Activated naive CD8-positive, alpha-beta T cell treated with anti-CD3 and anti-CD28 coated beads for 36 hours (primary cell): ENCODE results near the gene SH2B3. TPM values are rescaled to one million over a fixed set of nuclear protein-coding genes. Genes with fewer than 3 reads are reported as not detected.
"Not testable (repeated sequence)": the region's sequence is repeated elsewhere in the genome, so short reads cannot be mapped to it uniquely, and the experiment has no call there.

Source experiments
- DNase-seq: peaks from one replicate; pipeline ENCODE4 v3.0.0; 2021
- H3K27ac Mint-ChIP-seq: one replicate; pipeline ENCODE4 v1.8.0; 2022; ENCODE audit warnings: mild to moderate bottlenecking, moderate library complexity, mixed read lengths
- H3K27me3 Mint-ChIP-seq: one replicate; pipeline ENCODE4 v1.8.0; 2022; ENCODE audit warnings: mild to moderate bottlenecking, mixed read lengths
- H3K36me3 Mint-ChIP-seq: one replicate; pipeline ENCODE4 v1.8.0; 2021; ENCODE audit warnings: mild to moderate bottlenecking, mixed read lengths
- H3K4me1 Mint-ChIP-seq: one replicate; pipeline ENCODE4 v1.8.0; 2021; ENCODE audit warnings: mixed read lengths
- H3K4me3 Mint-ChIP-seq: one replicate; pipeline ENCODE4 v1.8.0; 2022; ENCODE audit warnings: mild to moderate bottlenecking, moderate library complexity, mixed read lengths
- H3K9me3 Mint-ChIP-seq: one replicate; pipeline ENCODE4 v1.8.0; 2022; ENCODE audit warnings: mixed read lengths
- total RNA-seq, 2 experiments: library from RNA; stranded (reverse); gene quantifications; one replicate each; pipeline ENCODE4 v1.2.3, GENCODE V29; 2021

The SH2B3 gene
- total RNA-seq, 2 experiments from 2014 or later: 58.5 to 59.4 TPM

DNA sequence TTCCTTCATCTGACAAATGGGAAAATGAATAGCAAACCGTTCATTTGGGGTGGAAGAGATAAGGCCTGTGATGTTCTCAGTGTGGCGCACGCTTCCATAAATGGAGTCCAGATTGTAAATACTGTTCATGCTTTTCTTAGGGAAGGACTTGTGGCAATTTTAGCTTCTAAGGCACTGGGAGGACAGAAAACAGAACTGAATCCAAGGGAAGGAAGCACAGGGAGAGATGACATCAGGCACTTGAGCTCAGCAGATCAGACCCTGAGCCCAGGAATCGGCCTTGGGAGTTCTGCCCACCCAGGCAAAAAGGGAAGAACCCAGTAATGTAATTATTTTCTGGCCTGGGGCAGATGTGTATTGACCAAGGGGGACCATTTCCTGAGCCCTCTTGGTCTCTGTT, 7.2 kb upstream of the SH2B3 start:
- no peak for DNase-seq
- Mint-ChIP-seq H3K9me3 (peaks cover 9% of the 10 kb centered on the region), H3K27me3 (no peaks in the 10 kb centered on the region), H3K4me1 (peaks cover 41% of the 10 kb centered on the region), H3K36me3 (peaks cover 5% of the 10 kb centered on the region), H3K4me3 (no peak overlapping the region), H3K27ac (no peak overlapping the region)

- not testable (repeated sequence) for H3K36me3 Mint-ChIP-seq, DNase-seq, H3K27me3 Mint-ChIP-seq, H3K9me3 Mint-ChIP-seq
- peaks cover 55% of the 10 kb centered on the region for H3K4me1 Mint-ChIP-seq
- H3K27ac Mint-ChIP-seq: peak overlapping the region; percentile 64
- peak overlapping the region; percentile 2 for H3K4me3 Mint-ChIP-seq
Observed at GRCh38 chr12:111399741-111400404, 5.8 kb upstream of the SH2B3 start.

GRCh38 chr12:111401167-111401605, 4.5 kb upstream of the SH2B3 start:
- H3K27me3 Mint-ChIP-seq: no peaks in the 10 kb centered on the region
- DNase-seq: no peak
- peaks cover 9% of the 10 kb centered on the region for H3K9me3 Mint-ChIP-seq
- H3K4me3 Mint-ChIP-seq: no peak overlapping the region
- H3K4me1 Mint-ChIP-seq: peaks cover 55% of the 10 kb centered on the region
- H3K27ac Mint-ChIP-seq: no peak overlapping the region
- peaks cover 6% of the 10 kb centered on the region for H3K36me3 Mint-ChIP-seq

DNA sequence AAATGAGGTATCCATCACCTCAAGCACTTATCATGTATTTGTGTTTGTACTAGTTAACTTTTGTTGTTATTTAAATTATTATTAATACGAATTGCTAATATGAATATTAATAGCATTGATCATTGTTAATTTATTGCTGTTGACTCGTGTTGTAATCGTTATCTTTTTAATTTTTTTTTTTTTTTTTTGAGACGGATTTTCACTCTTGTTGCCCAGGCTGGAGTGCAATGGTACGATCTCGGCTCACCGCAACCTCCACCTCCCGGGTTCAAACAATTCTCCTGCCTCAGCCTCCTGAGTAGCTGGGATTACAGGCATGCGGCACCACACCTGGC, 3.3 kb upstream of the SH2B3 start:
- H3K4me1 Mint-ChIP-seq: peaks cover 47% of the 10 kb centered on the region
- not testable (repeated sequence) for H3K9me3 Mint-ChIP-seq, H3K27me3 Mint-ChIP-seq, H3K4me3 Mint-ChIP-seq, DNase-seq, H3K27ac Mint-ChIP-seq
- H3K36me3 Mint-ChIP-seq: peaks cover 16% of the 10 kb centered on the region

- H3K4me3 Mint-ChIP-seq: peak overlapping the region; percentile 84
- H3K9me3 Mint-ChIP-seq: peaks cover 6% of the 10 kb centered on the region
Observed at GRCh38 chr12:111404362-111405148, 1.2 kb upstream of the SH2B3 start.

DNA sequence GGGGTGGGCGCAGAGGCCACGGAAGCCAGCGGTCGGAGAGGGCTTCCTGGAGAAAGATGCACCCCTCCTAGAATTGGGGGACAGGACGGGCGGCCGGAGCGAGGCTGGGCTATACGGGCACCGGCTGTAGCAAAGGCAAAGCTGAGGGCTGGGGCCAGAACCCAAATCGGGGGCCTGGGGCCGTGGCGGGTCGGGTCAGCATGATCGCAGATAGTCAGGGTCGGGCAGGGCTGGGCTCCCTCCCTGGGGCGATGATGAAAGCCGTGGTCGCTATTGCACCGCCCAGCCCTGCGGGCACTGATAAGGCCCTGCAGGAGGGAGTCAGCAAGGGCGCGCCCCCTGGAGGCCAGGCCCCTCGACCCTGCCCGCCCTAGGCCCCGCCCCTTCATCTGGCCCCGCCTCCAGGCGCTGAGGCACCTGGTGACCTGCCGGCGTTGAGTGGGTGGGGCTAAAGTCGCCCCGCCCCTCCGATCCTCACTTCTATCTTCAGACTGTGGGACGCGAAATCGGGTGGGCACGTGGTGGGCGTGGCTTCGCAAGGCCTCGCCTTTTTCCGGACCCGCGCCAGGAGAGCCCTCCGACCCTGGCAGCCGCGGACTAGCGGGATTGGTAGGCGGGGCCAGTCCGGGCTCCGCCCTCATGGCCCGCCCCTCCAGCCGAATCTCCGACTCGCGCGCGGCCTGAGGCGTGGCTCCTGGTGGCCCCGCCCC, 419 bp upstream of the SH2B3 start:
- Mint-ChIP-seq H3K36me3 (peaks cover 32% of the 10 kb centered on the region), H3K27me3 (no peaks in the 10 kb centered on the region), H3K4me3 (peak overlapping the region; percentile 84), H3K4me1 (peaks cover 50% of the 10 kb centered on the region), H3K9me3 (no peaks in the 10 kb centered on the region), H3K27ac (peak overlapping the region; percentile 99)
- DNase-seq: peak; percentile 99

More at GRCh38 chr12:111404362-111405148, 1.2 kb upstream of the SH2B3 start:
- Mint-ChIP-seq H3K4me1 (peaks cover 47% of the 10 kb centered on the region), H3K36me3 (peaks cover 29% of the 10 kb centered on the region), H3K27me3 (no peaks in the 10 kb centered on the region), H3K27ac (peak overlapping the region; percentile 99)
- DNase-seq: peak; percentile 83

DNA sequence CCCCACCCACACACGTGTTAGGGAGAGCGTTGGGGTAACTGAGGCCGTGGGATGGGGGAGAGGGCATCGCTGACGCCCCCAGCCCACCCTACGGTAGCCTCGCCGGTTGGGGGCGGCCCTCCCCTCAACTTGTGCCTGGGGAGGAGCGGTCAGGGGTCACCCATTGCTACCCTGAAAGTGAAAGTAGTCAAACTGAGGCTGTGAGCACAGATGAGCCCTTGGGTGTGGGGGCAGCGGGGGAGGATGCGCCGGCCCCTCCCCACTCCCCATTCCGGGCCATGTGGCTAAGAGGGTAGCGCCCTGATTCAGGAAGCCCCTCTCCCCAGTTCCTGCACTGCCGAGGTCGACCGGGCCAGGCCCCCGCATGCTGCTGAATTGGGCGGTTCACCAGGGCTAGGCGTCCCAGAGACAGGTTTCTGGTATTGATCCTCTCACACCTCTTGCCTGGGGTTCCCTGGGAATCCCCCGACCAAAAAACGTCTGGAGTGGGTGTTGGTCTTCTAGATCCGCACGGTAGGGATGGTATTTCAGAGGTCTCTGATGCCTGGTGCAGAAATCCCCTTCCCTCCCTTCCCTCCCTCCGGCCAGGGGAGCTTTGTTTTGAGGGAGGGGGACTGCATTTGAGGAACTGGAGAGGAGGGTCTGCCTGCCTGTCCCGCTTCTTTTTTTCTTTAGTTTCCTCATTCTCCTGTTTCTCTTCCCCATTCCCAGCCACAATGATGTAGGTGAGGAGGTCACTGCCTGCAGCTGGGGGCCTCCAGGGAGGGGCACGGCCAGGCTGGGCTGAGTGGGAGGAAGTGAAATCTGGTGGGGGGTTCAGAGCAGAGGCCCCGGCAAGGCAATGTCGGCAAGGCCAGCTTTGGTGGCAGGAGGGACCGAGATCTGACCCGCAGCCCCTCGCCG, 1.0 kb downstream of the SH2B3 start:
- H3K27me3 Mint-ChIP-seq: no peaks in the 10 kb centered on the region
- peak overlapping the region; percentile 97 for H3K4me3 Mint-ChIP-seq
- DNase-seq: peak; percentile 74
- H3K4me1 Mint-ChIP-seq: peaks cover 55% of the 10 kb centered on the region
- H3K36me3 Mint-ChIP-seq: peaks cover 32% of the 10 kb centered on the region
- no peaks in the 10 kb centered on the region for H3K9me3 Mint-ChIP-seq
- peak overlapping the region; percentile 93 for H3K27ac Mint-ChIP-seq

DNA sequence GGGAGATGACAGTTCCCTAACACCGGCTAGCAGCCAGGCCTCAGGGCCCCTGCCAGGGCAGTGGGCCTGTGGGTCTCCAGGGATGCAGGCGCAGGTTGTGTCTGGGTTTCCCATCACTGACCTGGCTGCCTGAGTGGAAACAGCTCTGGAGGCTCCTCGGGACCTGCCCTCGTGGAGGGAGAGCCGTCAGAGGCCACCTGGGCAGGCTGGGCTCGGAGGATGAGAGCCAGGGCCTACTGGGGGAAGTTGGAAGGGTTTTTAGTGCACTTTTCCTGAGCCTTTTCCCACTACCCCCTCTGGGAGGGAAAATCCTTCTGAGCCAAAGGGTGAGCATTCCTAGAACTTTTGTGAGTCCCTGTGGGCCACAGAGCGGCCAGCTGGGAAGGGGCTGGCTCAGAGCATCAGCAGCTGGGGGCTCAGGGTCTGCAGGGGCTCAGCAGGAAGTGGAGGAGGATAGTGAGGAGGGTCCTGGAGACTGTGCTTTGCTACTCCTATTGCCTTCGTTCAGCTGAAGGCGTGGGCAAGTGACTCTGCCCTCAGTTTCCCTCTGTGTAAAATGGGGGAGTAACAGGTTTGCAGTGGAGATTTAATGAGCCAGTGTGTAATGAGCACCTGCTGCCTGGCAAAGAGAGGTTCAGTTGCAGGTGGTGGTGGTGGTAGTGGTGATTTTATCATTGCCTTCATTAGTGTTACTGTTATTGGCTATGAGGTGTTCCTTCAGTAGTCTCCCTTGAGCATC, 1.8 kb downstream of the SH2B3 start:
- Mint-ChIP-seq H3K36me3 (peaks cover 38% of the 10 kb centered on the region), H3K27me3 (no peaks in the 10 kb centered on the region), H3K4me3 (peak overlapping the region; percentile 97), H3K9me3 (no peaks in the 10 kb centered on the region), H3K27ac (peak overlapping the region; percentile 93), H3K4me1 (peaks cover 64% of the 10 kb centered on the region)
- DNase-seq: no peak

- peaks cover 41% of the 10 kb centered on the region for H3K36me3 Mint-ChIP-seq
Observed at GRCh38 chr12:111408116-111408440, 2.4 kb downstream of the SH2B3 start.

GRCh38 chr12:111408686-111409402, 3.1 kb downstream of the SH2B3 start:
- Mint-ChIP-seq H3K4me1 (peaks cover 64% of the 10 kb centered on the region), H3K27me3 (no peaks in the 10 kb centered on the region), H3K36me3 (peaks cover 49% of the 10 kb centered on the region), H3K9me3 (no peaks in the 10 kb centered on the region), H3K27ac (peak overlapping the region; percentile 69), H3K4me3 (peak overlapping the region; percentile 97)
- no peak for DNase-seq

More at GRCh38 chr12:111408116-111408440, 2.4 kb downstream of the SH2B3 start:
- no peaks in the 10 kb centered on the region for H3K27me3 Mint-ChIP-seq
- H3K4me3 Mint-ChIP-seq: peak overlapping the region; percentile 97
- DNase-seq: no peak
- peak overlapping the region; percentile 93 for H3K27ac Mint-ChIP-seq
- no peaks in the 10 kb centered on the region for H3K9me3 Mint-ChIP-seq
- H3K4me1 Mint-ChIP-seq: peaks cover 64% of the 10 kb centered on the region

DNA sequence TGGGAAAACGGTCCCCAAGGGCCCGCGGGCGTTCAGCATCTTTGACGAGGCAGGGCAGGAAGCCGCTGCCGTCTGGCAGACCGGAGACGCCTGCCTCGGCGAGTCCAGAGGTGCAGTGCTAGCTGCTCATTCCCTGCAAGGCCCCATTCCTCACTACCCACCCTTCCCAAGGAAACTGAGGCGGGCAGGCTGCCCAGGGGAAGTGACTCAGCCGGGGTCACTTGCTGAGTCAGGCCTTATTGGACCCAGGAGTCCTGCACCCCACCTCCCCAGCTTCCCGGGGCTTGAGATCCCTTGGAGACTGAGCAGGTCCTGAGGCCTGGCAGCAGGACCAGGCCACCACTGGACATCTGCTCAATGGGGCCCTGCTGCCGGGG, 3.7 kb downstream of the SH2B3 start:
- no peaks in the 10 kb centered on the region for H3K27me3 Mint-ChIP-seq
- no peaks in the 10 kb centered on the region for H3K9me3 Mint-ChIP-seq
- H3K4me3 Mint-ChIP-seq: peak overlapping the region; percentile 97
- peaks cover 59% of the 10 kb centered on the region for H3K4me1 Mint-ChIP-seq
- peak overlapping the region; percentile 69 for H3K27ac Mint-ChIP-seq
- DNase-seq: no peak
- H3K36me3 Mint-ChIP-seq: peaks cover 49% of the 10 kb centered on the region

- H3K9me3 Mint-ChIP-seq: no peaks in the 10 kb centered on the region
- peak overlapping the region; percentile 97 for H3K4me3 Mint-ChIP-seq
- peaks cover 55% of the 10 kb centered on the region for H3K4me1 Mint-ChIP-seq
- peak overlapping the region; percentile 69 for H3K27ac Mint-ChIP-seq
- H3K27me3 Mint-ChIP-seq: no peaks in the 10 kb centered on the region
- H3K36me3 Mint-ChIP-seq: peaks cover 53% of the 10 kb centered on the region
- peak; percentile 59 for DNase-seq
Observed at GRCh38 chr12:111409780-111410430, 4.2 kb downstream of the SH2B3 start.
